Measurements from ENCODE around the gene ITGB3.

ITGB3 gene

DNA sequence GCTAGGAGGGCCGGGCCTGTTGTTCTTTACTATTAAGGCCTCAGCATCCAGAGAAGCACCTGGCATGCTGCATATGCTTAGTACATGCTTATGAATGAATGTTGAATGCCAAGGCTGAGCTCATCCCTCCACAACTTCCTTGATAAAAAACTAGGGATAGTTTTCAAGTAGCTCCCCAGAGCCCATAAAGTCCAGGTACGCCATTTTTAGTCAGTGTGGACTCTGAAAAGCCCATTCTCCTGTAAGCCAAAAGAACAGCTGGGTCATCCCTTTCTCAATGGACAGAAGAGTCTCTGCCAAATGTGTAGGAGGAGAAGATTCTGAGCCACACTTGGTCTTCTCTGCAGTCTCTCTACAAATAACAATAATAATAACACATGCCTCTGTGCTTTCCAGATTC is 8.9 kb upstream of the ITGB3 start:
- peaks cover 12% of the 10 kb centered on the region for H3K4me1 ChIP-seq (ENCODE audit: control insufficient read depth, insufficient read depth, low read length, unreplicated experiment)
- no peak overlapping the region for H3K27ac ChIP-seq (ENCODE audit: low read depth, low read length)
- no peaks in the 10 kb centered on the region for H3K79me2 ChIP-seq (ENCODE audit: control insufficient read depth, insufficient read depth, low read length, unreplicated experiment)
- no peaks in the 10 kb centered on the region for H3K36me3 ChIP-seq (ENCODE audit: insufficient read depth, low read length)
- no peak overlapping the region for H3K4me3 ChIP-seq (ENCODE audit: low read depth, low read length)
- no peak overlapping the region for H2AFZ ChIP-seq (ENCODE audit: low read length, unreplicated experiment)
- H3K27me3 ChIP-seq (ENCODE audit: insufficient read depth, low read length), result no peaks in the 10 kb centered on the region

DNA sequence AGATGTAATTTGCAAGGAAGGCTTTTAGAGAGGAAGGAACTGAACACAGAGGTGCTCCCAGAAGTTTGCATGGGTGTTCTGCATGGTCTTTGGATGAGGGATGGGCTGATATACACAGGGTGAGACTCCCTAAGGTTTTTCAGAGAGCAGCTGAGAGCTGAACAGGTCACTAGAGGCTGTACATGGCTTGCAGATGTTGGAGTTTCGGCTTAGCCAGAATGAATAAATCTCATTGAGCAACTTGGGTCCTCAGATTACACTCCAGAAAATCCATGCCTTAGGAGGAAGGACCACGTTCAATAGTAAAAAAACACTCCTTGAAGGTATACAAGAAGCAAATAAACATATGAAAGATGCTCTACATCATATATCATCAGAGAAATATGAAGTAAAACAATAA is 7.5 kb upstream of the ITGB3 start:
- Histone ChIP-seq H3K36me3 (ENCODE audit: insufficient read depth, low read length) (no peaks in the 10 kb centered on the region), H3K27ac (ENCODE audit: low read depth, low read length) (no peak overlapping the region), H3K27me3 (ENCODE audit: insufficient read depth, low read length) (no peaks in the 10 kb centered on the region), H3K4me1 (ENCODE audit: control insufficient read depth, insufficient read depth, low read length, unreplicated experiment) (no peaks in the 10 kb centered on the region), H2AFZ (ENCODE audit: low read length, unreplicated experiment) (no peak overlapping the region), H3K4me3 (ENCODE audit: low read depth, low read length) (no peak overlapping the region), H3K79me2 (ENCODE audit: control insufficient read depth, insufficient read depth, low read length, unreplicated experiment) (no peaks in the 10 kb centered on the region)

DNA sequence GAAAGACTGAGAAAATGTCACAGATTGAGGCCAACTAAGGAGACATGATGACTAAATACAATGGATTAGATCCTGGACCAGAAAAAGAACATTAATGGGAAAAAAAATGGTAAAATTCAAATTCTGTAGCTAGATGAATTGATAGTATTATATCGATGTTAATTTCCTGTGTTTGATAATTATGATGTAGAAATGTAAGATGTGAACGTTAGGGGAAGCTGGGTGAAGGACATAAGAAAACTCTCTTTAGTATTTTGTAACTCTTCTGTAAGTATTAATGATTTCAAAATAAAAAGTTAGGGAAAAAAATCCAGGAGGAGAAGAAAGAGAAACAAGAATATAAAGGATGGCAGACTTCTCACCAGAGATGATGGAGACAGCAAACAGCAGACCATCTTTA is 2.8 kb upstream of the ITGB3 start:
- H3K36me3 ChIP-seq (ENCODE audit: insufficient read depth, low read length), result no peaks in the 10 kb centered on the region
- H3K79me2 ChIP-seq (ENCODE audit: control insufficient read depth, insufficient read depth, low read length, unreplicated experiment), result peaks cover 14% of the 10 kb centered on the region
- H3K27ac ChIP-seq (ENCODE audit: low read depth, low read length), result no peak overlapping the region
- no peaks in the 10 kb centered on the region for H3K4me1 ChIP-seq (ENCODE audit: control insufficient read depth, insufficient read depth, low read length, unreplicated experiment)
- no peaks in the 10 kb centered on the region for H3K27me3 ChIP-seq (ENCODE audit: insufficient read depth, low read length)
- H3K4me3 ChIP-seq (ENCODE audit: low read depth, low read length), result no peak overlapping the region
- H2AFZ ChIP-seq (ENCODE audit: low read length, unreplicated experiment), result no peak overlapping the region

DNA sequence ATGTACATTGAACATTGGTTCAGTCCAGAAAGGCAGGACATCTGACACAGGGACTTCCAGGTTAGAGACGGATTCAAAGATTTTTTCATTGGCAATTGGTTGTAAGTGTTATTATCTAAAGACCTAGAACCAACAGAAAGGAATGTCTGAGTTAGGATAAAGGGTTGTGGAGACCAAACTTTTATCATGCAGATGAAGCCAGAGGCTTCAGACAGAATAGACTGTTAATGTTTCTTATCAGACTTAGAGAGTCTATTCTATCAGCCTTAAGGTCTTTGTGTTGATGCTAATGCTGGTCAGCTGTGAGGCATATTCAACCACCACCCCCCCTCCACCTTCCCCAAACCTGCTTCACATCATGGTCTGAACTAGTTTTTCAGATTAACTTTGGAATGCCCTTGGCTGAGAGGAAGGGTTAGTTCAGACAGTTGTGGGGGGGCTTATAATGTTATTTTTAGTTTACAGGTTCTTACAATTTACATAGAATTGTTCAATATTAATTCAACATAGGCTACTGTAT is 2.1 kb upstream of the ITGB3 start:
- H3K4me1 ChIP-seq (ENCODE audit: control insufficient read depth, insufficient read depth, low read length, unreplicated experiment), result peaks cover 6% of the 10 kb centered on the region
- H3K4me3 ChIP-seq (ENCODE audit: low read depth, low read length), result no peak overlapping the region
- no peak overlapping the region for H2AFZ ChIP-seq (ENCODE audit: low read length, unreplicated experiment)
- no peaks in the 10 kb centered on the region for H3K36me3 ChIP-seq (ENCODE audit: insufficient read depth, low read length)
- no peaks in the 10 kb centered on the region for H3K27me3 ChIP-seq (ENCODE audit: insufficient read depth, low read length)
- no peak overlapping the region for H3K27ac ChIP-seq (ENCODE audit: low read depth, low read length)
- peaks cover 20% of the 10 kb centered on the region for H3K79me2 ChIP-seq (ENCODE audit: control insufficient read depth, insufficient read depth, low read length, unreplicated experiment)

DNA sequence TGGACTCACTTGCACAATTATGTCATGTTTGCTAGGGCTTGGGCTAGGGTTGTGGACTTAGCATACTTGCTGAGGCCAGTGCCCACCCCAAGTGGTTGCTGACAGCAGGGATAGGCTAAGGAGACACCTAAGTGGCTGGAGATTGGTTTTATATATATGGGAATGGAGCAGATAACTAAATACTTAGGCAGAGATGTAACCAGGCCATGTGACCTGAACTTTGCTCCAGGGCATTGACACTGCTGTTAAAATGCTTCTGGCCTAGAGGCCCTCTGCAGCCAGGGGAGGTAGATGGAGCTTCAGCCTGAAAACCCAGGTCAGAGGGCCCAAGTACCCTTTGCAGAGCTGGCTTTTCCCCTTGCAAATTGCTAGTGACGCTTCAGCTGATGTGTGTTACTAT is 1.4 kb upstream of the ITGB3 start:
- no peak overlapping the region for H3K27ac ChIP-seq (ENCODE audit: low read depth, low read length)
- no peaks in the 10 kb centered on the region for H3K36me3 ChIP-seq (ENCODE audit: insufficient read depth, low read length)
- H2AFZ ChIP-seq (ENCODE audit: low read length, unreplicated experiment), result no peak overlapping the region
- peaks cover 22% of the 10 kb centered on the region for H3K79me2 ChIP-seq (ENCODE audit: control insufficient read depth, insufficient read depth, low read length, unreplicated experiment)
- H3K27me3 ChIP-seq (ENCODE audit: insufficient read depth, low read length), result no peaks in the 10 kb centered on the region
- peaks cover 13% of the 10 kb centered on the region for H3K4me1 ChIP-seq (ENCODE audit: control insufficient read depth, insufficient read depth, low read length, unreplicated experiment)
- no peak overlapping the region for H3K4me3 ChIP-seq (ENCODE audit: low read depth, low read length)

DNA sequence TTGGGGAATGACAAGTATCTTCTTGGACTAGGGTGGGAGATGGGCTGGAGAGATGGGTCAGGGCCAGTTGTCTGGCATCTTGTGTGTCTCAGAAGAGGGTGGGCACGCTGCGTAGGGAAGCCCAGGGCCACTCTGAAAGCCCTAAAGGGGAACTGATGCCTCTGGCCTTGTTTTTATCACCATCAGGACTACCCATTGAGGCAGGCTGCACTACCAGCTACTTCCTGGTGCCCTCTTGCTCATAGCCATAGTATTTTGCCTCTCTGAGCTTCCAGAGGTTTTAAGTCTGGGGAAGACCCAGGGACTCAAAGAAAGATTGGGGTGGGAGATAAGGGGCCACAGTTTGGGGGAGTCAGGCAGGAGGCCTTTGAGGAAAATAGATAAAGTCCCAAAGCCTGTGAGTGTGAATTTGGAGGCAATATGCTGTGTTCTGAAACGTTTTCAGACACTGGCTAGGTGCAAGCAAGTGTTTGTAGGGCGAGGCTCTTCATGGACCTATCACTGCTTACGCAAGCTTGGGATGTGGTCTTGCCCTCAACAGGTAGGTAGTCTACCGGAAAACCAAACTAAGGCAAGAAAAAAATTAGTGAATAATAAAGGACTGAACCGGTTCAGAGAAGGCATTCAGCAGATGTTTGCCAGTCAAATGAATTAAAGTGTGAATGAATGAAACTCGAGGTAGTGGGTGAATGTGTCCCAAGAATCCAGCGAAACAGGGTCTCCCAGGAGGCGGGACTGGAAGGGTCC is 688 bp upstream of the ITGB3 start:
- Histone ChIP-seq H3K4me1 (ENCODE audit: control insufficient read depth, insufficient read depth, low read length, unreplicated experiment) (peaks cover 20% of the 10 kb centered on the region), H3K79me2 (ENCODE audit: control insufficient read depth, insufficient read depth, low read length, unreplicated experiment) (peaks cover 22% of the 10 kb centered on the region), H3K27ac (ENCODE audit: low read depth, low read length) (peak overlapping the region; percentile 71; the same call in 1 of the 2 replicates), H3K27me3 (ENCODE audit: insufficient read depth, low read length) (no peaks in the 10 kb centered on the region), H3K4me3 (ENCODE audit: low read depth, low read length) (peak overlapping the region; percentile 95), H3K36me3 (ENCODE audit: insufficient read depth, low read length) (no peaks in the 10 kb centered on the region), H2AFZ (ENCODE audit: low read length, unreplicated experiment) (peak overlapping the region; percentile 80)

DNA sequence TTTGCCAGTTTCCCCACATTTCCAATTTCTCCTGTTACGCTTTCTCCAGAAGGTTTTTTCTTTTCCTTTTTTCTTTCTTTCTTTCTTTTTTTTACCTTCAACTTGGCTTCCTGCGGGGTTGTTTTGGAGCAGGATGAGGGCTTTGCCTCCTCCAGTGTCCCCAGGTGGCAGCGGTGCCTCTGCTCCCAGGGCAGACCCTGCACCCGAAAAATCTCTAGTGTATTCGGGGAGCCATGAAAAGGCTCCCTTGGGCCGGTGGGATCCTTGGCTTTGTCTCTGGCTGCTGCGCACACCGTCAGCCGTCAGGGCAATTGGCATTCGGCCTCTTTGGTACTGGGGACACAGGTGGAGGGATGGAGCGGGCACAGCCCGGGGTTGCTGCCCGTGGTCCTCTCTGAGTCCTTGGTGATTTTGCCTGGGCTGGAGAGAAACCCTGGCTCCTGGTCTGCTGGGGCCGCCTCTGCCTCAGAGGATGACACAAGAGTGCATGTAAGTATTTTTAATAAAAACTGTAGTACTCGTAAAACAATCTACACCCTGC is 846 bp downstream of the ITGB3 start:
- no peaks in the 10 kb centered on the region for H3K36me3 ChIP-seq (ENCODE audit: insufficient read depth, low read length)
- peak overlapping the region; percentile 71; the same call in 1 of the 2 replicates for H3K27ac ChIP-seq (ENCODE audit: low read depth, low read length)
- H3K79me2 ChIP-seq (ENCODE audit: control insufficient read depth, insufficient read depth, low read length, unreplicated experiment), result peaks cover 28% of the 10 kb centered on the region
- H3K27me3 ChIP-seq (ENCODE audit: insufficient read depth, low read length), result no peaks in the 10 kb centered on the region
- H2AFZ ChIP-seq (ENCODE audit: low read length, unreplicated experiment), result peak overlapping the region; percentile 79
- peaks cover 26% of the 10 kb centered on the region for H3K4me1 ChIP-seq (ENCODE audit: control insufficient read depth, insufficient read depth, low read length, unreplicated experiment)
- peak overlapping the region; percentile 95 for H3K4me3 ChIP-seq (ENCODE audit: low read depth, low read length)

DNA sequence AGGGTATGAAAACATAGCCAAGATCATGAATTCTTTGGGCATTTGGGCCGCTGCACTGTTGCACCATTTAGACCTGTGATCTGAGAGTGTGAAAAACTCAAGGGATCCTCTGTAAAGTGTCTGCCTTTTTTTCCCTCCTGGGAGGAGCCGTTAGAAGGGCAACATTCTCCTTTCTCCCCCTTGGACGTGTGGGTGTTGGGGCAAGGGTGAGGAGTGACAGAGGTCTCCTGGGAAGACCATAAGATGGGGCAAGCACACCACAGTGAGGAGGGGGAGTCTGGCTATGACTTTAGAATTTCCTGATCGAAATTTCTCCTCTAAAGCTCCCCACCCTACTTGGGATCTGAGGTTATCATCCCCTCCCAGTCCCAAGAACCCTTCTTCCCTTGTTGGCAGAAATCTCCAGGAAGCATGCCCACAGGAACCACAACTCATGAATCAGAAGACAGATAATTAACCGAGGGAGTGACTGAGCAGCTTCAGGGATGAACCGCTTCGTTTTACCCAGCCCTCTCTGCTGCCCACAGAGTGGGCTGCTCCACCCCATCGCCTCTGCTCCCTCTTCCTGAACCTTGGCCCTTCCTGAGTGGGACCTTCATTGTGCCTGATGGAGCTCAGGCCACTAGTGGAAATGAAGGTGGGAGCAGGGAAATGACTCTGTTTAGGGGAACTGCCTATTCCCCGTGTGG is 4.2 kb downstream of the ITGB3 start:
- H3K36me3 ChIP-seq (ENCODE audit: insufficient read depth, low read length), result no peaks in the 10 kb centered on the region

DNA sequence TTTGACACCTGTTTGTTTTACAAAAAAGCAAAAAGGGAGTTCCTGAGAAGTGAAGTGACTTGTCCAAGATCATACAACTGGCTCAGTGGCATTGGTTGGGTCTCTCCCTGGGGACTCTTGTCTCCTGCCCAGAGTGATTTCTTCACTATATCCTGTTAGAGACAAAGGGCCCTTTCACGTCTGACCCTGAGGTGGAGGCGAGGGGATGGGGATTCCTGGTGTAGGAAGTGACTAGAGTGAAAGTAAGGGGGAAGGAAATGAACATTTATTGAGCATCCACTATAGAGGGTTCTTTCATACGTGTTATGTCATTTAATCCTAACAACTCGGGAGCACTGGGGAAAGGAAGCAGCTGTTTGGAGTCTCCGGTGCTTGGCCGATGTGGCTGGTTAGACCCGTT is 9.0 kb downstream of the ITGB3 start:
- Histone ChIP-seq H3K27ac (ENCODE audit: low read depth, low read length) (no peak overlapping the region), H2AFZ (ENCODE audit: low read length, unreplicated experiment) (no peak overlapping the region), H3K36me3 (ENCODE audit: insufficient read depth, low read length) (no peaks in the 10 kb centered on the region), H3K4me1 (ENCODE audit: control insufficient read depth, insufficient read depth, low read length, unreplicated experiment) (peaks cover 42% of the 10 kb centered on the region), H3K4me3 (ENCODE audit: low read depth, low read length) (no peak overlapping the region), H3K27me3 (ENCODE audit: insufficient read depth, low read length) (no peaks in the 10 kb centered on the region), H3K79me2 (ENCODE audit: control insufficient read depth, insufficient read depth, low read length, unreplicated experiment) (peaks cover 16% of the 10 kb centered on the region)

More for the DNA sequence above, 4.2 kb downstream of the ITGB3 start:
- H3K4me3 ChIP-seq (ENCODE audit: low read depth, low read length), result peak overlapping the region; percentile 41
- H3K27me3 ChIP-seq (ENCODE audit: insufficient read depth, low read length), result no peaks in the 10 kb centered on the region
- H3K79me2 ChIP-seq (ENCODE audit: control insufficient read depth, insufficient read depth, low read length, unreplicated experiment), result peaks cover 34% of the 10 kb centered on the region
- H2AFZ ChIP-seq (ENCODE audit: low read length, unreplicated experiment), result peak overlapping the region; percentile 44
- peak overlapping the region; percentile 85 for H3K27ac ChIP-seq (ENCODE audit: low read depth, low read length)
- peaks cover 26% of the 10 kb centered on the region for H3K4me1 ChIP-seq (ENCODE audit: control insufficient read depth, insufficient read depth, low read length, unreplicated experiment)

DNA sequence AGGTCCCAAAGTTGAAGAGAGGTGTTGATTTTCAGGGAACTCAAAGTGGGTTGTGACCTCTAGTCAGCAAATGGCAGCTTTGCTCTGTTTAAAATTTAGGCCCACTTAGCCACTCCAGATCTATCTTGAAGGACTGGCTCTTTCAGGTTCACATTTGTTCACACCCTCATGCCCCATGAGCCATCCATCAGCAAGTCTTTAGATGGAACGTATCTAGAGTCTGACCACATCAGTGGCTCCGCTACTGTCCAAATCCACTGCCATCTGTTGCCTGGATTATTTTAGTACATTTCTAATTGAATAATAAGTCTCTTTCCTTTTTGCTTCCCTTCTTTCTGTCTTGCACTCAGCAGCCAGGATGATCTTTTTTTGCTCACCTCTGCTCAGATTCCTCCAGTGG is 10.5 kb downstream of the ITGB3 start:
- Histone ChIP-seq H2AFZ (ENCODE audit: low read length, unreplicated experiment) (no peak overlapping the region), H3K4me3 (ENCODE audit: low read depth, low read length) (no peak overlapping the region), H3K4me1 (ENCODE audit: control insufficient read depth, insufficient read depth, low read length, unreplicated experiment) (peaks cover 41% of the 10 kb centered on the region), H3K27ac (ENCODE audit: low read depth, low read length) (peak overlapping the region; percentile 99; the same call in 1 of the 2 replicates), H3K79me2 (ENCODE audit: control insufficient read depth, insufficient read depth, low read length, unreplicated experiment) (peaks cover 10% of the 10 kb centered on the region), H3K27me3 (ENCODE audit: insufficient read depth, low read length) (no peaks in the 10 kb centered on the region), H3K36me3 (ENCODE audit: insufficient read depth, low read length) (no peaks in the 10 kb centered on the region)
